ENCODE data around the gene GASK1A.

GRCh38 chr3:42984701-42985100, 5.6 kb downstream of the GASK1A start:
- TF ChIP-seq FOXM1 (IDR thresholded peaks at IDR 0.05; ENCODE audit: borderline replicate concordance) (no peak), NFRKB (IDR thresholded peaks at IDR 0.05) (no peak), ELF4 (IDR thresholded peaks at IDR 0.05) (no peak), ZNF384 (IDR thresholded peaks at IDR 0.05) (no peak), PKNOX1 (IDR thresholded peaks at IDR 0.05) (no peak), ARNT (IDR thresholded peaks at IDR 0.05) (no peak), SP1 (IDR thresholded peaks at IDR 0.05) (no peak), TARDBP (IDR thresholded peaks at IDR 0.05) (no peak), FOXK2 (IDR thresholded peaks at IDR 0.05) (no peak), L3MBTL2 (conservative IDR thresholded peaks at IDR 0.05) (no peak), CTBP1 (IDR thresholded peaks at IDR 0.05; ENCODE audit: borderline replicate concordance) (no peak), SUZ12 (IDR thresholded peaks at IDR 0.05) (no peak), BHLHE40 (IDR thresholded peaks at IDR 0.05; ENCODE audit: borderline replicate concordance) (no peak)

Measured in HEK293T (cell line).